ENCODE results near the gene PLA2G7. TPM values are rescaled to one million over a fixed set of nuclear protein-coding genes. Genes with fewer than 3 reads are reported as not detected.

The PLA2G7 gene
- 1 to 10 TPM in 1 of 4 donors, under 1 TPM in 3; 0.53 to 3.3 (median 0.73) TPM for total RNA-seq

DNA sequence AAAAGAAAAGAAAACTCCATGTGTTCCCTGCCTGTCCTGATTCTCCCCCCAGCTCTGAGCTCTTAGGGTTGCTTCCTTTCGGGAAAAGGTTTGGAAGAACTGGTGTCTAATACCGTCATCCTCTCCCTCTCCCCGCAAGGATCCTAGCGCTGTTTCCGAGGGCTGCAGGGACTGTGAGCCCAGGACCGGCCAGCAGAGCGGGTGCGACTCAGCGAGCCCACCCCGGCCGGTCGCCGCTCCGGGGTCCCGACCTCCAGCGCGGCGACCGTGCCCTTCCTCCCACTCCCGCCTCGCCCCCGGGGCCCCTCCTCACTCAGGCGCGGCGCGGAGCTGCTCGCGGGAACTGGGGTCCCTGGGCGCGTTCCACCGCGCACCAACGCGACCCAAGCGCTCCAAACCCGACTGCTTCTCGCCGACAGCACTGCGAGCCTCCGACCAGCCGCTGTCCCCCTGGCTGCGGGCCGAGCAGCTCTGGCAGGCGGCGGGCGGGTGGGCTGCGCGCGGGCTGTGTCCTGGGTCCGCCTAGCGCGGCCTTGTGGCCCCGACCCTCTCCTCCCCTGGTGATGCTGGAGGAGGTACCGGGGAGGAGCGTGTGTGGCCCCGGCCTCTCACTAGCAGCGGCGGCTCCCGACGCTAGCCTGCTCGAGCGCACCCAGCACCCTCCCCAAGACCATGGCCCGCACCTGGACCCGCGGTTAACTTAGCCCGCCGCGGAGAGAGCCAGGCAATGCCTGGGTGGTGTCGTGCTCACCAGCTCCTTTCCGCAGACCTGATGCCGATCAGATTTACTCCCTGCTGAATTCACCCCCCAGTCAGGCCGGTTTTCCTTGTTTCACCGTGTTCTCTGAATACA lies at the start of gene PLA2G7:
Gene PLA2G7 (minus strand): TSS at position 509 of the 853 bp plus-strand sequence. CDS start 12,484 bp downstream, outside the sequence.
- Histone ChIP-seq H3K27ac (peak within 1 kb of the TSS in 1 of 4 donors; percentile 8), H3K36me3 (no peaks in the 10 kb centered on the region), H3K9me3 (no peaks in the 10 kb centered on the region), H3K4me1 (peaks cover 0 to 10% (median 0%) of the 10 kb centered on the region in 4 donors), H3K27me3 (no peaks in the 10 kb centered on the region), H3K4me3 (peak within 1 kb of the TSS; percentile 20 to 59 (median 44))
- TF ChIP-seq, protein P1, sequence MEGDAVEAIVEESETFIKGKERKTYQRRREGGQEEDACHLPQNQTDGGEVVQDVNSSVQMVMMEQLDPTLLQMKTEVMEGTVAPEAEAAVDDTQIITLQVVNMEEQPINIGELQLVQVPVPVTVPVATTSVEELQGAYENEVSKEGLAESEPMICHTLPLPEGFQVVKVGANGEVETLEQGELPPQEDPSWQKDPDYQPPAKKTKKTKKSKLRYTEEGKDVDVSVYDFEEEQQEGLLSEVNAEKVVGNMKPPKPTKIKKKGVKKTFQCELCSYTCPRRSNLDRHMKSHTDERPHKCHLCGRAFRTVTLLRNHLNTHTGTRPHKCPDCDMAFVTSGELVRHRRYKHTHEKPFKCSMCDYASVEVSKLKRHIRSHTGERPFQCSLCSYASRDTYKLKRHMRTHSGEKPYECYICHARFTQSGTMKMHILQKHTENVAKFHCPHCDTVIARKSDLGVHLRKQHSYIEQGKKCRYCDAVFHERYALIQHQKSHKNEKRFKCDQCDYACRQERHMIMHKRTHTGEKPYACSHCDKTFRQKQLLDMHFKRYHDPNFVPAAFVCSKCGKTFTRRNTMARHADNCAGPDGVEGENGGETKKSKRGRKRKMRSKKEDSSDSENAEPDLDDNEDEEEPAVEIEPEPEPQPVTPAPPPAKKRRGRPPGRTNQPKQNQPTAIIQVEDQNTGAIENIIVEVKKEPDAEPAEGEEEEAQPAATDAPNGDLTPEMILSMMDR (IDR thresholded peaks at IDR 0.05): no peak
- no peak for TF ChIP-seq POLR2A (IDR thresholded peaks at IDR 0.05)
- no peak for DNase-seq

DNA sequence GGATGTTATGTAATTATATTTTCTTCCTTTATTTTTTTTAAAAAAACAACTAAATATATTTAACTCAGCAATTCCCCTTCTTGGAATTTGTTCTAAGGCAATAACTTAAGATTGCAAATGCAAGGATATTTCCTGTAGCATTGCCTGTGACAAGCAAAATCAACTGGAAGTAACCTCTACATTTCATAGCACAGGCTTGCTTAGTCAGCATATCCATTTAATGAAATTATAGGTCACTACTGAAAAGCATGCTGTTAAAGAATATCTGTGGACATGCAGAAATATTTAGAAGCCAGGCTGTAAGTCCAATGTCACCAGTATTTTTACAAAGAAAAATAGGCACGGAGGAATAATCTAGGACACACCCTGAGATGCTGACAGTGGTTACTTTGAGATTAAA lies 49.4 kb upstream of the PLA2G7 start:
- no peak for DNase-seq
- TF ChIP-seq, protein P1 (IDR thresholded peaks at IDR 0.05): no peak
- no peak for TF ChIP-seq POLR2A (IDR thresholded peaks at IDR 0.05)
- Histone ChIP-seq H3K4me1 (peaks cover 0 to under 1% (median 0%) of the 10 kb centered on the region in 4 donors), H3K27ac (no peak overlapping the region), H3K4me3 (no peak overlapping the region), H3K27me3 (no peaks in the 10 kb centered on the region), H3K9me3 (no peaks in the 10 kb centered on the region), H3K36me3 (no peaks in the 10 kb centered on the region)

DNA sequence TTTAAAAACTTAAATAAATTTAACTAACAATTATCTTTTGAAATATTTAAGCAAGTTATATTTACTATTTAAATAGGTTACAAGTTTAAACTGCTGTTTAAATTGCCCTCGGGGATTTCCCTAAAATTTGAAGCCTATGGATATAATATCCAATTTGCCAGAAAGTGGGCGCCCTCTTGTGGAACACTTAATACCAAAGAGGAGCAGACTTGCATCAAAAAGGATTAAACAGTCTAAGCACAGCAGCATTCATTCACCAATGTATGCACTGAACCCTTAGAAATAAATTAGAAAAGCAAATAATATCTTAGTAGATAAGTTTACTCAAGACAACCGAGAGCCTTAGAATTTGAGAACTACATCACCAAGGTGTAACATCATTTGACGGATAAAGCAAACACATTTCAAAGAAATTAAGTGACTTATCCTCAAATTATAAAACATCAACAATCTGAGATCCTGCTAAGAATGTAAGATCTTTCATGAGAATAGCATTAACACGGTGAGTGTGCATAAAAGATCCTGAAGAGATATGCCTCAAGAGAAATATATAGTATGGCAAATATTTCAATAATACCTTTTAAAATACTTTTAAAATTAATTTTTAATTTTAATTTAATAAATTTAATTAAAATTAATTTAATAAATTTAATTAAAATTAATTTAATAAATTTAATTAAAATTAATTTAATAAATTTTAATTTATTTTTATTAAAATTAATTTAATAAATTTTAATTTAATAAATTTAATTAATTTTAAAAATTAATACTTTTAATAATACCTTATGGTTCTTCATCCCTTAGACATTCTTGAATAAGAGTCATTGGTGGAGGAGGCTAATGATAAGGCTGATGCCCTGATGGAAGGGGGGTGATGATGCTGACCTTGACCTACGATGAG lies 46.6 kb upstream of the PLA2G7 start:
- Histone ChIP-seq H3K9me3 (no peaks in the 10 kb centered on the region), H3K4me1 (no peaks in the 10 kb centered on the region), H3K36me3 (no peaks in the 10 kb centered on the region), H3K27ac (no peak overlapping the region), H3K27me3 (no peaks in the 10 kb centered on the region), H3K4me3 (no peak overlapping the region)
- DNase-seq: peak in 2 of 3 donors; percentile 30 to 76
- TF ChIP-seq, protein P1 (IDR thresholded peaks at IDR 0.05): peak in 4 of 6 experiments; percentile 53 to 71 (median 69)
- TF ChIP-seq POLR2A (IDR thresholded peaks at IDR 0.05): no peak

DNA sequence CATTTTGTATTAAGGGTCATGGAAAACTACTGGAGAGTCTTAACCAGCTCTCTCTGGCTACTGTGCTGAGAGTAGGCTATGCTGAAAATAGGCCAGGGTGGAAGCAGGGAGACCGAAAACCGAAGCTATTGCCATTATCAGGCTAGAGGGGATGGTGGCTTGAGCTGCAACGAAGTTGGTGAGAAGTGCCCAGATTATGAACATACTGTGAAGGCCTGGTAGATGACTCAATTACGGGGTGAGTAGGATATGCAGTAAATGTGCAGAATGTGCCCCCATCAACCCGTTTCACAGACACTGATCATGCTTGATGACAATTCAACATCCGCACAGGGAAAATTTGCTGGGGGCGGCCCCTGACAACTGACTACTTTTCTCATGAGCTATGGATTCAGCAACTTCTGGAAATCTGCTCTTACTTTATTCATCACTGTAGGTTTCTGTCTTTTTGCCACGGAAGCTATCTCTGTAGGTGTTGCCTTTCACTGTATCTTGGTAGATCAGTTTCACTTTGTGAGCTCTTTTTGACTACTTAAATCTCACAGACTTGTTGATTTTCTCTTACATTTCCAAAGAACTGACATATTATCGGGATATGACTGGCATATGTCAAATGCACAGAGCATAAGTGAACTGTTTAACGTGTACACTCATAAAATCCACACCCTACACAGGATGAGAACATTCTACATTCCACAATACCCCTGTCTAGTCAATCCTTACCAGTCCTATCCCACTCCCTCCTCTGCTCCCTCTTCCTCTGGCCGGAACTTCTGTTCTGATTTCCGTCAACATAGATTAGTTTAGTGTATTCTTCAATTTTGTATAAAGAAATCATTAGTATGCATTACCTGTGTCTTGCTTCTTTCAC lies 42.5 kb upstream of the PLA2G7 start:
- TF ChIP-seq, protein P1 (IDR thresholded peaks at IDR 0.05): no peak
- no peak for TF ChIP-seq POLR2A (IDR thresholded peaks at IDR 0.05)
- H3K4me1 ChIP-seq: no peaks in the 10 kb centered on the region

More for the DNA sequence above, 42.5 kb upstream of the PLA2G7 start:
- H3K36me3 ChIP-seq: no peaks in the 10 kb centered on the region
- no peaks in the 10 kb centered on the region for H3K9me3 ChIP-seq
- no peak overlapping the region for H3K27ac ChIP-seq
- no peak for DNase-seq
- no peak overlapping the region for H3K4me3 ChIP-seq
- H3K27me3 ChIP-seq: no peaks in the 10 kb centered on the region
